Naive B cell (primary cell): ENCODE data around the gene OR1D5. TPM values are rescaled to one million over a fixed set of nuclear protein-coding genes. Genes with fewer than 3 reads are reported as not detected.
"Not testable (repeated sequence)": the region's sequence is repeated elsewhere in the genome, so short reads cannot be mapped to it uniquely, and the experiment has no call there.

Experiments
- ATAC-seq, 2 donors: fragments of 150-1000 bp; cut with Tn5 transposase; 2 replicates each; pipeline ENCODE4 v1.10.0; 2021; ENCODE audit warnings: low read depth in 2 of 2, mild to moderate bottlenecking in 2 of 2, moderate library complexity in 2 of 2
- DNase-seq: peaks from one replicate; pipeline ENCODE4 v3.0.0; 2022
- H3K27ac Mint-ChIP-seq, 6 donors: one replicate each; pipeline ENCODE4 v1.8.0; 2020 to 2022; ENCODE audit warnings: mild to moderate bottlenecking in 6 of 6, mixed read lengths in 6 of 6, moderate library complexity in 5 of 6, inconsistent platforms in 2 of 6
- H3K27me3 Mint-ChIP-seq, 3 donors: one replicate each; pipeline ENCODE4 v1.8.0; 2021 to 2022; ENCODE audit warnings: mixed read lengths in 3 of 3, mild to moderate bottlenecking in 1 of 3
- H3K36me3 Mint-ChIP-seq, 2 donors: one replicate each; pipeline ENCODE4 v1.8.0; 2020 to 2022; ENCODE audit warnings: mixed read lengths in 2 of 2, inconsistent platforms in 1 of 2, mild to moderate bottlenecking in 1 of 2
- H3K4me1 Mint-ChIP-seq, 3 donors: one replicate each; pipeline ENCODE4 v1.8.0; 2020 to 2022; ENCODE audit warnings: mixed read lengths in 3 of 3, inconsistent platforms in 1 of 3, mild to moderate bottlenecking in 1 of 3, moderate library complexity in 1 of 3
- H3K4me3 Mint-ChIP-seq, 8 donors: one replicate each; pipeline ENCODE4 v1.8.0; 2020 to 2022; ENCODE audit warnings: mild to moderate bottlenecking in 8 of 8, mixed read lengths in 8 of 8, moderate library complexity in 8 of 8, inconsistent platforms in 2 of 8
- H3K9me3 Mint-ChIP-seq, 7 donors: one replicate each; pipeline ENCODE4 v1.8.0; 2020 to 2022; ENCODE audit warnings: mixed read lengths in 7 of 7, mild to moderate bottlenecking in 5 of 7, inconsistent platforms in 2 of 7, moderate library complexity in 1 of 7
- polyA plus RNA-seq, 6 donors: library from polyadenylated mRNA; unstranded; fragments of 300-500 nt; fragmentation: Illumina TruSeq; gene quantifications; one replicate each; pipeline ENCODE4 v1.2.3, GENCODE V29; 2021; ENCODE audit warnings: low read depth in 6 of 6

Gene OR1D5
- polyA plus RNA-seq, 6 donors from 2014 or later: not detected

GRCh38 chr17:3038941-3039340 lies 24.5 kb downstream of the OR1D5 start:
- Mint-ChIP-seq H3K4me1 (peaks cover 6 to 17% (median 14%) of the 10 kb centered on the region in 3 donors), H3K36me3 (peaks cover 0 to 7% of the 10 kb centered on the region in 2 donors), H3K4me3 (no peak overlapping the region), H3K27ac (peak overlapping the region in 1 of 6 donors; percentile 1), H3K9me3 (peaks cover 4 to 12% (median 8%) of the 10 kb centered on the region in 7 donors), H3K27me3 (peaks cover 9 to 42% (median 41%) of the 10 kb centered on the region in 3 donors)
- DNase-seq (no peak), ATAC-seq (no peak)

DNA sequence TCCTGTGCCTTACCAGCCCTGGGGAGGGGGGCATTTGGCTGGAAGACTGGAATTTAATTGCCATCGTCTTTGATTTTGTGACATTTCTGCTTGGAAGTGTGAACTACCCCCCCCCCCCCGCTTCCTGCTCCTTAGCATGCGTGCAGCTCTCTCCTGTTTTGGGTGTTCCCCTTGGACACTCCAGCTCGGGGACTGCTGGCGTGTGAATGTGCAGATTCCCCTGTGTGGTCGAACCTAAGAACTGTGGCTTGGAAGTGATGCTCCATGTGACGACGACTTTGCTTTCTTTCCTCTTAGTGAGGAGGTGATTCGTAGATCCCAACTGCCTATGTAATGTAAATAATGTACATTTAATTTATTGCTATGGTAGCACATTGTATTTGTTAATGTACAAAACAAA lies 26.1 kb downstream of the OR1D5 start:
- DNase-seq: no peak
- H3K9me3 Mint-ChIP-seq: no peaks in the 10 kb centered on the region
- H3K27me3 Mint-ChIP-seq: peaks cover 9 to 34% (median 32%) of the 10 kb centered on the region in 3 donors
- H3K4me3 Mint-ChIP-seq: no peak overlapping the region
- H3K4me1 Mint-ChIP-seq: peaks cover 6 to 17% (median 14%) of the 10 kb centered on the region in 3 donors
- no peak for ATAC-seq
- no peaks in the 10 kb centered on the region for H3K36me3 Mint-ChIP-seq
- H3K27ac Mint-ChIP-seq: no peak overlapping the region

DNA sequence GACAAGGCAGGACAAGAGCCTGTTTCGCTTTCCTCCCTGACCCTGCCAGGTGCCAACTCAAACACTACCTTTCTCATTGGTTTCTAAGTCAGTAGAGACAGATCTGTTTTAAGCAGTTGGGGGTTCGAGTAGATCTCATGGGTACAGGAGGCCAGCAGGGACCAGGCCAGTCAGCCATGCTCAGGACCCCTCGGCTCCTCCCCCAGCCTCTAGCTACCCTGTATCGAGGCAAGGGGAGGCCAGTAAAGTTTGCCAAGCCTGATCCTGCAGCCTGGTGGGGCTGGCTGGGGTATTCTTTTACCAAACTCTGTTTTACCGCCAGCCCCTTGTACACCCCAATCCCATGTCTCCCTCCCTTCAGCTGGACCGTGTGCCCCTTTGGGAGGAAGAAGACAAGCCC lies 26.6 kb downstream of the OR1D5 start:
- no peak overlapping the region for H3K4me3 Mint-ChIP-seq
- no peaks in the 10 kb centered on the region for H3K36me3 Mint-ChIP-seq
- peaks cover 6 to 17% (median 14%) of the 10 kb centered on the region in 3 donors for H3K4me1 Mint-ChIP-seq
- no peak for ATAC-seq
- no peak for DNase-seq
- peak overlapping the region in 1 of 6 donors; percentile 66 for H3K27ac Mint-ChIP-seq
- peaks cover 9 to 30% (median 27%) of the 10 kb centered on the region in 3 donors for H3K27me3 Mint-ChIP-seq
- H3K9me3 Mint-ChIP-seq: no peaks in the 10 kb centered on the region

DNA sequence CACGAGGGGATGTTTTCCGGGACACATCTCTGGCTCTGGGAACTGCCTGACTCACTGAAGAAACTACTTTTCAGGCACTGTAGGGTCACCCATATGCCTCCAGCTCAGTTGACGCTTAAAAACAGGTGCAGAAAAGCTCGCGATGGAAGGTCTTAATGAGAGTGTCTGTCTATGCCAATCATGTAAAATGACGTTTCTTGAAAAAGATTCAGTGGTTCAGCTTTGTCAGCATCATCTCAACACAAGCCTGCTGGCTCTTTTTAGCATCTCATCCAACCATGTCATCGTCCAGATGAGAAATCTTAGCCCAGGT lies 27.5 kb downstream of the OR1D5 start:
- no peak for DNase-seq

GRCh38 chr17:3035256-3035967 lies 28.0 kb downstream of the OR1D5 start:
- no peak overlapping the region for H3K4me3 Mint-ChIP-seq
- DNase-seq: no peak
- no peaks in the 10 kb centered on the region for H3K36me3 Mint-ChIP-seq
- H3K9me3 Mint-ChIP-seq: no peaks in the 10 kb centered on the region
- peaks cover 6 to 14% (median 12%) of the 10 kb centered on the region in 3 donors for H3K4me1 Mint-ChIP-seq
- no peak overlapping the region for H3K27ac Mint-ChIP-seq
- H3K27me3 Mint-ChIP-seq: peaks cover 6 to 18% (median 17%) of the 10 kb centered on the region in 3 donors
- no peak for ATAC-seq

More for the DNA sequence above, 27.5 kb downstream of the OR1D5 start:
- H3K9me3 Mint-ChIP-seq: no peaks in the 10 kb centered on the region
- no peak overlapping the region for H3K27ac Mint-ChIP-seq
- no peak for ATAC-seq
- peaks cover 6 to 14% (median 14%) of the 10 kb centered on the region in 3 donors for H3K4me1 Mint-ChIP-seq
- peaks cover 6 to 21% (median 18%) of the 10 kb centered on the region in 3 donors for H3K27me3 Mint-ChIP-seq
- no peak overlapping the region for H3K4me3 Mint-ChIP-seq
- H3K36me3 Mint-ChIP-seq: no peaks in the 10 kb centered on the region

DNA sequence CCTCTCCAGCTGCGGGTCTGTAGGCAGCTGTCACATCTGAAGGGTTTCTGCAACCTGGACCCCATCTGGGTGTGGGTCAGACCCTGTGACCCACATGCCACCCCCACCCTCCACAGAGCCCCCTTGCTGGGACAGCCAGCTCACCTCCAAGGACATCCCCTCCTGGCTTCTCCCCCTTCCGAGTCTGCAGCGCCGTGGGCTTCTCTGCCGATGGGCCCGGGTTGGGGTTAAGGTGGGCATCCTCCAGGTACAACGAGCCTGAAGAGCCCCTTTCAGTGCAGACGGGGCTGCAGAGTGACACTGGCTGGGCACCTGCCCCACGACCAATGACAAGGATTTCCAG lies 28.9 kb downstream of the OR1D5 start:
- ATAC-seq: no peak
- Mint-ChIP-seq H3K27ac (no peak overlapping the region), H3K9me3 (no peaks in the 10 kb centered on the region)

DNA sequence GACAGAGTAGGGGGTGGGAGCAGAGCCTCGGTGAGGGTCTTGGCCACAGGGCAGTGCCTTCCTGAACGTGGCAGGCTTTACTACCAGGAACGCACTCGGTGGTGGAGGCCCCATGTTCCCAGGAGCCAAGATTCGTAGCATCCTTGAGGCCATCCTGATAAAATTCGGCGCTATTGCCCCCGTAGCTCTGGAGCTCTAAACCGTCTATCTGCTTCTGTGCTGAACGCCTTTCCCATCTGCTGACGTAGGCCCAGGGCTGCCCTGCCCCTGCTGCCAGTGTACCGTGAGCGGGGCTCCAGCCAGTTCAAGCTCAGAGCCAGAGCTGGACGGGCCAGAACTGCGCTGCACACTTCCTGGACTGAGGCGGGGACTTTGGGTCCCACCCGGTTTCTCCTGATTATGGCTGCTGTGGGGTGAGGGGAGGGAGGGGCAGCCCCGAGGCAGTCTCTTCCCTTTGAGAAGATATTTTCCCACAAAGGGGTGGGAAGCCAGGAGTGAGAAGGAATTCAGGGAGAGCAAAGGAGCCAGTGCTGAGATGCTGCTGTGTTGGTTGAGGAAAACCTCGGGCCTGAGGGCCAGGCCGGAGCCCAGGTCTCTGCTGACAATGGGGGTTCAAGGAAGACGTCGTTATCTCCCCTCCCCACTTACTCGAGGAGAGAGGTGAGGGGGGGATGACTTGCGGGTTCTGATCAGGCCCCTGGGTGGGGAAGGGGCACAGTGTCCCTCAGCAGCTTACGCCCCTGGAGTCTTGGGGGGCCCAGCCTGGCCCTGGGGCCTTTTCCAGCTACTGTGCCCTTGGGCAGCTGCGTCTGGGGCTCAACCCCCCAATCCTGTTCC lies 29.4 kb downstream of the OR1D5 start:
- H3K4me3 Mint-ChIP-seq: no peak overlapping the region

More for the DNA sequence above, 28.9 kb downstream of the OR1D5 start:
- H3K27me3 Mint-ChIP-seq: peaks cover 0 to 11% (median 10%) of the 10 kb centered on the region in 3 donors
- H3K36me3 Mint-ChIP-seq: no peaks in the 10 kb centered on the region
- peaks cover 5 to 8% (median 6%) of the 10 kb centered on the region in 3 donors for H3K4me1 Mint-ChIP-seq
- no peak for DNase-seq
- H3K4me3 Mint-ChIP-seq: no peak overlapping the region

GRCh38 chr17:3033248-3033640 lies 30.2 kb downstream of the OR1D5 start:
- no peak for DNase-seq
- Mint-ChIP-seq H3K4me3 (no peak overlapping the region), H3K27me3 (peaks cover 0 to 6% (median 0%) of the 10 kb centered on the region in 3 donors), H3K9me3 (no peaks in the 10 kb centered on the region), H3K36me3 (peaks cover 2 to 4% of the 10 kb centered on the region in 2 donors), H3K27ac (peak overlapping the region in 1 of 6 donors; percentile 59), H3K4me1 (peaks cover 0 to 3% (median under 1%) of the 10 kb centered on the region in 3 donors)
- no peak for ATAC-seq

More for the DNA sequence above, 29.4 kb downstream of the OR1D5 start:
- no peak for ATAC-seq
- Mint-ChIP-seq H3K27me3 (peaks cover 0 to 8% (median 4%) of the 10 kb centered on the region in 3 donors), H3K9me3 (no peaks in the 10 kb centered on the region), H3K27ac (peak overlapping the region in 1 of 6 donors; percentile 63), H3K36me3 (no peaks in the 10 kb centered on the region), H3K4me1 (peaks cover 0 to 5% (median 3%) of the 10 kb centered on the region in 3 donors)
- no peak for DNase-seq

GRCh38 chr17:3032258-3033247 lies 30.9 kb downstream of the OR1D5 start:
- peaks cover 7 to 11% of the 10 kb centered on the region in 2 donors for H3K36me3 Mint-ChIP-seq
- H3K4me3 Mint-ChIP-seq: no peak overlapping the region
- DNase-seq (no peak), ATAC-seq (no peak)
- H3K9me3 Mint-ChIP-seq: no peaks in the 10 kb centered on the region
- peaks cover 0 to 6% (median 0%) of the 10 kb centered on the region in 3 donors for H3K27me3 Mint-ChIP-seq
- H3K4me1 Mint-ChIP-seq: peaks cover 0 to 6% (median 3%) of the 10 kb centered on the region in 3 donors
- H3K27ac Mint-ChIP-seq: peak overlapping the region in 1 of 6 donors; percentile 64

DNA sequence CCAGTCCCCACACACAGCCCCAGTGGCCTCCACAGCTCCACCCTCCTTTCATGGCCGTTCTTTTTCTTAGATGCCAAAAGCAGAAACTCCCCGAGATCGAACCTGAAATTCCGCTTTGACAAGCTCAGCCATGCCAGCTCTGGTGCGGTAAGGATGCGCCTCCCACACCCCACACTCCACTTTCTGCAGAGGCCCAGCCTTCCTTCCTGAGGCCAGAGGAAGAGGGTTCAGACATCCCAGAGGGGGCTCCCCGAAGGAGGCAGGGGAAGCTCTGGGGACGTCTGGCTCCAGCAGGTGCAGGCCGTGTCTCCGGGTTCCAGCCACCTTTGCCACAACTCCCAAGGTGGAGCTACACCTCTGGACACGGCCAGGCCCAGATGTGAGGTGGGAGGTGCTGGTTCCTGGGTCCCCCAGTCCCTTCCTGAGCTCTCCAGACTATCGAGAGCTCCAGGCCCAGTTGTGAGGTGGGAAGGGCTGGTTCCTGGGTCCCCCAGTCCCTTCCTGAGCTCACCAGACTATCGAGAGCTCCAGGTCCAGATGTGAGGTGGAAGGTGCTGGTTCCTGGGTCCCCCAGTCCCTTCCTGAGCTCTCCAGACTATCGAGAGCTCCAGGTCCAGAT lies 32.4 kb downstream of the OR1D5 start:
- H3K9me3 Mint-ChIP-seq, H3K4me3 Mint-ChIP-seq, DNase-seq, H3K27me3 Mint-ChIP-seq, ATAC-seq, H3K27ac Mint-ChIP-seq, H3K4me1 Mint-ChIP-seq: not testable (repeated sequence)
- H3K36me3 Mint-ChIP-seq: peaks cover 7 to 16% of the 10 kb centered on the region in 2 donors

DNA sequence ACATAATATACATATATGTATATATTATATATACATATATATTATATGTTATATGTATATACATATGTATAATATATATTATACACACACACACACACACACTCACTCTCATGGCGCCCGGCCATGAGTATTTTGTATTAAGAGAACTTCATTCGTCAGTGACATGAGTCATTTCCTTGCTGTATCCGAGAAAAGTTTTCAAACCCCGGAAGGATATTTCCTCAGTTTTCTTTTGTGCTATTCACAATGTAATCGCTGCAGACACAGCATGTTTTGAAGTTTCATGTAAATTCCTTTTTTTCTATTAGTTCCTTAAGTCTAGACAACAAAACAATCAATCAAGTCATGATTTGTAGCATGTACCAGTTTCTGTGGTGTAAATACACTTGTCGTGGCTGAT lies 33.3 kb downstream of the OR1D5 start:
- Mint-ChIP-seq H3K9me3 (no peaks in the 10 kb centered on the region), H3K27ac (no peak overlapping the region), H3K4me3 (no peak overlapping the region), H3K4me1 (peaks cover 0 to 6% (median 0%) of the 10 kb centered on the region in 3 donors), H3K36me3 (peaks cover 7 to 16% of the 10 kb centered on the region in 2 donors), H3K27me3 (no peaks in the 10 kb centered on the region)
- no peak for DNase-seq
- no peak for ATAC-seq

GRCh38 chr17:3029213-3029913 lies 34.0 kb downstream of the OR1D5 start:
- Mint-ChIP-seq H3K36me3 (peaks cover 12 to 17% of the 10 kb centered on the region in 2 donors), H3K27ac (peak overlapping the region in 1 of 6 donors; percentile 63)
- no peak for ATAC-seq

More at GRCh38 chr17:3029213-3029913, 34.0 kb downstream of the OR1D5 start:
- Mint-ChIP-seq H3K9me3 (peaks cover 0 to 2% (median 0%) of the 10 kb centered on the region in 7 donors), H3K4me1 (peaks cover 0 to 6% (median 0%) of the 10 kb centered on the region in 3 donors), H3K4me3 (no peak overlapping the region), H3K27me3 (no peaks in the 10 kb centered on the region)
- DNase-seq: no peak
